ENCODE data around the gene NTNG1. TPM values are rescaled to one million over a fixed set of nuclear protein-coding genes. Genes with fewer than 3 reads are reported as not detected.

Gene NTNG1
- total RNA-seq, 3 donors from 2014 or later (not counting 1 experiment from before 2014, with no cell fraction given), result 0.58 TPM; not detected in 2

- no peak overlapping the region for H3K4me3 Mint-ChIP-seq
- 82% methylated on average over 4 of the region's 4 CpGs for WGBS (ENCODE audit: insufficient coverage)
- Histone ChIP-seq H3K27ac (ENCODE audit: low read length) (no peak overlapping the region), H3K9me3 (ENCODE audit: control insufficient read depth, insufficient read depth, low read length) (no peaks in the 10 kb centered on the region), H3K4me1 (ENCODE audit: control insufficient read depth, insufficient read depth, low read length) (no peaks in the 10 kb centered on the region), H3K27me3 (ENCODE audit: control insufficient read depth, insufficient read depth, low read length) (no peaks in the 10 kb centered on the region), H3K36me3 (ENCODE audit: control insufficient read depth, insufficient read depth, low read length) (no peaks in the 10 kb centered on the region), H3K4me3 (ENCODE audit: low read length) (no peak overlapping the region)
- no peaks in the 10 kb centered on the region for H3K4me1 Mint-ChIP-seq
- TF ChIP-seq, protein P1, sequence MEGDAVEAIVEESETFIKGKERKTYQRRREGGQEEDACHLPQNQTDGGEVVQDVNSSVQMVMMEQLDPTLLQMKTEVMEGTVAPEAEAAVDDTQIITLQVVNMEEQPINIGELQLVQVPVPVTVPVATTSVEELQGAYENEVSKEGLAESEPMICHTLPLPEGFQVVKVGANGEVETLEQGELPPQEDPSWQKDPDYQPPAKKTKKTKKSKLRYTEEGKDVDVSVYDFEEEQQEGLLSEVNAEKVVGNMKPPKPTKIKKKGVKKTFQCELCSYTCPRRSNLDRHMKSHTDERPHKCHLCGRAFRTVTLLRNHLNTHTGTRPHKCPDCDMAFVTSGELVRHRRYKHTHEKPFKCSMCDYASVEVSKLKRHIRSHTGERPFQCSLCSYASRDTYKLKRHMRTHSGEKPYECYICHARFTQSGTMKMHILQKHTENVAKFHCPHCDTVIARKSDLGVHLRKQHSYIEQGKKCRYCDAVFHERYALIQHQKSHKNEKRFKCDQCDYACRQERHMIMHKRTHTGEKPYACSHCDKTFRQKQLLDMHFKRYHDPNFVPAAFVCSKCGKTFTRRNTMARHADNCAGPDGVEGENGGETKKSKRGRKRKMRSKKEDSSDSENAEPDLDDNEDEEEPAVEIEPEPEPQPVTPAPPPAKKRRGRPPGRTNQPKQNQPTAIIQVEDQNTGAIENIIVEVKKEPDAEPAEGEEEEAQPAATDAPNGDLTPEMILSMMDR (IDR thresholded peaks at IDR 0.05), result no peak
- ATAC-seq (no peak), DNase-seq (no peak)
- no peak overlapping the region for H3K27ac Mint-ChIP-seq
- H3K36me3 Mint-ChIP-seq, result no peaks in the 10 kb centered on the region
- H3K27me3 Mint-ChIP-seq (ENCODE audit: low read depth in 2 of 2), result peaks cover 13 to 39% of the 10 kb centered on the region in 2 donors
- intact Hi-C loops (cut with micrococcal nuclease), result no loop called here
- H3K9me3 Mint-ChIP-seq, result no peaks in the 10 kb centered on the region
These were observed 237.6 kb downstream of the NTNG1 start for GRCh38 chr1:107378426-107378825.

DNA sequence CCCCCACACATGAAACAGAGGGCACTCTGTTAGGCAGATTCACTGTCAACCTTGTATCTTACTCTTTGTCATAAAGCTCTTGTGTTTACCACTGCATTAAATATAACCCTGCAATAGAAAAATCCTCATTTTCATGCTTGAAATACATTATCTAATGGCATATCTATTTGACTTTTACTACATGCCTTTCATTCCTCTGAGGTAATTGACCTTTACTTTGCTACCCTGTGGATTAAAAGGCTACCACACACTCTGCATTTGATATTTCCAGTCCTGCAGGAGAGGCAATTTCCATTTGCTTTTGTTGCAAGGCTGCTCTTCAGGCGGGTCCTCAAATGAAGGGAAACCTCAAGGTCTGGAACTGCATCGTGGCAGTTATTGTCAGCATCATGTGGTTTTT lies 238.0 kb downstream of the NTNG1 start:
- Histone ChIP-seq H3K27ac (ENCODE audit: low read length) (no peak overlapping the region), H3K4me3 (ENCODE audit: low read length) (no peak overlapping the region), H3K27me3 (ENCODE audit: control insufficient read depth, insufficient read depth, low read length) (no peaks in the 10 kb centered on the region), H3K9me3 (ENCODE audit: control insufficient read depth, insufficient read depth, low read length) (no peaks in the 10 kb centered on the region), H3K4me1 (ENCODE audit: control insufficient read depth, insufficient read depth, low read length) (no peaks in the 10 kb centered on the region), H3K36me3 (ENCODE audit: control insufficient read depth, insufficient read depth, low read length) (no peaks in the 10 kb centered on the region)
- ATAC-seq, result no peak
- Mint-ChIP-seq H3K4me1 (no peaks in the 10 kb centered on the region), H3K27me3 (ENCODE audit: low read depth in 2 of 2) (peaks cover 13 to 43% of the 10 kb centered on the region in 2 donors), H3K36me3 (no peaks in the 10 kb centered on the region), H3K27ac (no peak overlapping the region), H3K9me3 (no peaks in the 10 kb centered on the region), H3K4me3 (no peak overlapping the region)
- no peak for DNase-seq
- WGBS (ENCODE audit: insufficient coverage), result 91% methylated on average over 2 of the region's 2 CpGs
- TF ChIP-seq, protein P1 (IDR thresholded peaks at IDR 0.05), result no peak
- intact Hi-C loops (cut with micrococcal nuclease), result no loop called here

- H3K36me3 Mint-ChIP-seq, result no peaks in the 10 kb centered on the region
- DNase-seq, result no peak
- TF ChIP-seq, protein P1 (IDR thresholded peaks at IDR 0.05), result no peak
These were observed 239.0 kb downstream of the NTNG1 start for GRCh38 chr1:107379826-107380225.

More at GRCh38 chr1:107379826-107380225, 239.0 kb downstream of the NTNG1 start:
- Histone ChIP-seq H3K36me3 (ENCODE audit: control insufficient read depth, insufficient read depth, low read length) (no peaks in the 10 kb centered on the region), H3K27ac (ENCODE audit: low read length) (no peak overlapping the region), H3K9me3 (ENCODE audit: control insufficient read depth, insufficient read depth, low read length) (no peaks in the 10 kb centered on the region), H3K4me1 (ENCODE audit: control insufficient read depth, insufficient read depth, low read length) (no peaks in the 10 kb centered on the region), H3K4me3 (ENCODE audit: low read length) (no peak overlapping the region), H3K27me3 (ENCODE audit: control insufficient read depth, insufficient read depth, low read length) (no peaks in the 10 kb centered on the region)
- Mint-ChIP-seq H3K9me3 (no peaks in the 10 kb centered on the region), H3K4me3 (no peak overlapping the region), H3K4me1 (no peaks in the 10 kb centered on the region), H3K27ac (no peak overlapping the region), H3K27me3 (ENCODE audit: low read depth in 2 of 2) (peaks cover 10 to 50% of the 10 kb centered on the region in 2 donors)
- no peak for ATAC-seq
- intact Hi-C loops (cut with micrococcal nuclease), result no loop called here
